Retinal pigment epithelial cell (primary cell): ENCODE results near the gene MGAT3.

Source experiments
- DNase-seq: peaks from one replicate; pipeline ENCODE4 v3.0.0-alpha.2; 2010; ENCODE audit warnings: low read depth
- H3K4me3 ChIP-seq: 2 replicates; pipeline ENCODE4 v1.5.1; 2011; ENCODE audit warnings: mild to moderate bottlenecking, low read length, control low read depth, moderate library complexity
- TF ChIP-seq, protein P1 (sequence below): conservative IDR thresholded peaks from 2 replicates; pipeline ENCODE4 v1.5.1; 2011; ENCODE audit warnings: low read depth, low read length, control low read depth, inconsistent platforms

Gene MGAT3

DNA sequence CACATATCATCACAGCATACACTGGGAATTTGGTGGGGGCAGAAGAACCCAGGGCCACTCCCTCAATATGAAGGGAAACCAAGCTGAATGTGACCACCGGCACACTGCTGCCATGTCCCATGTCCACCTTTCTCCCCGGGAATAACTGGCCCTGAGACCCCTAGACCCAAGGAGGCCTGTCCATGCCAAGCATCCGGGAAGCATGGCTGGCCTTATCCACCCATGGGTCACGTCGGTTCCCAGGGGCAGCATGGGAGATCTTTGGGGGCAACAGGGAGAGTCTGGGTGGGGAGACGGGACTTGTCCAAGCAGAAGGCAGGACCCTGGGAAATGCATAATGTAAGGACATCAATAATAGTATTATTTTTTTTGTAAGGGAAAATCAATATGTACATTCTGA, 34.9 kb downstream of the MGAT3 start:
- TF ChIP-seq, protein P1, sequence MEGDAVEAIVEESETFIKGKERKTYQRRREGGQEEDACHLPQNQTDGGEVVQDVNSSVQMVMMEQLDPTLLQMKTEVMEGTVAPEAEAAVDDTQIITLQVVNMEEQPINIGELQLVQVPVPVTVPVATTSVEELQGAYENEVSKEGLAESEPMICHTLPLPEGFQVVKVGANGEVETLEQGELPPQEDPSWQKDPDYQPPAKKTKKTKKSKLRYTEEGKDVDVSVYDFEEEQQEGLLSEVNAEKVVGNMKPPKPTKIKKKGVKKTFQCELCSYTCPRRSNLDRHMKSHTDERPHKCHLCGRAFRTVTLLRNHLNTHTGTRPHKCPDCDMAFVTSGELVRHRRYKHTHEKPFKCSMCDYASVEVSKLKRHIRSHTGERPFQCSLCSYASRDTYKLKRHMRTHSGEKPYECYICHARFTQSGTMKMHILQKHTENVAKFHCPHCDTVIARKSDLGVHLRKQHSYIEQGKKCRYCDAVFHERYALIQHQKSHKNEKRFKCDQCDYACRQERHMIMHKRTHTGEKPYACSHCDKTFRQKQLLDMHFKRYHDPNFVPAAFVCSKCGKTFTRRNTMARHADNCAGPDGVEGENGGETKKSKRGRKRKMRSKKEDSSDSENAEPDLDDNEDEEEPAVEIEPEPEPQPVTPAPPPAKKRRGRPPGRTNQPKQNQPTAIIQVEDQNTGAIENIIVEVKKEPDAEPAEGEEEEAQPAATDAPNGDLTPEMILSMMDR = no peak
- DNase-seq = no peak
- H3K4me3 ChIP-seq = no peak overlapping the region

DNA sequence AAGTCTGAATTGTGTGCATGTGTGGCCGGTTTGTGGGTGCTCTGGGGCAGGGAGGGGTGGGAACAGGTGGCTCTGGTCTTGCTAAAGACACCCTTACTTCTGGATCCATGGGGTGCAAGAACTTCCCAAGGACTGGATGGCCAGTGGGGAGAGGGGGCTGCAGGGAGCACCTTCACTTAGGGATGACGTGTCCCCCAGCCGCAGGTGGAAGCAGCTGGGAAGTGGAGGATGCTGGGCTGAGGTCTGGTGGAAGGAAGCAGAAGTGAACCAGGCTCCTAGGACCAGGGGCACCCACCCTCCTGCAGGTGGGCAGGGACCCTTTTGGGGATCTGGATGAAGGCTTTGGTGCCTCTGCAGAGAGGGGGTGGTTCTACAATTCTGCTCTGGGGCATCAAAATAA, 35.4 kb downstream of the MGAT3 start:
- no peak overlapping the region for H3K4me3 ChIP-seq
- no peak for DNase-seq

DNA sequence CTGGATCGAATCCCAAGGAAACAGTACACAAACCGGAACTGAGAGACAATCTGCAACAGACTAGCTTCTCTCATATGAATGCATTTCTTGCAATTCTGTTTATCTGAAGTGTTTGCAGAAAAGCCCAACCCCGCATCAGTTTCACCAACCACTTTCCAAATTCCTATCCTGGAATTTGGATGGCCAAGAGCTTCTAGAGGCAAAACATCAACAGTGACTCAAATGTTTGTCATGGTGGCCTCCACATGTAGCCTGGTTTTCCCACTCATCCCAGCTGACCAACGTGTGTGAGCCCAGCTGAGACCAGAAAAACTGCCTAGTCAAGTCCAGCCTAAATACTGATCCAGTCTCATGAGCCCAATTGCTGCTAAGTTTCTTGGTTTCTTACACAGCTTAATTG, 36.9 kb downstream of the MGAT3 start:
- TF ChIP-seq, protein P1 = no peak
- no peak for DNase-seq
- no peak overlapping the region for H3K4me3 ChIP-seq

More for the DNA sequence above, 35.4 kb downstream of the MGAT3 start:
- TF ChIP-seq, protein P1 = no peak

DNA sequence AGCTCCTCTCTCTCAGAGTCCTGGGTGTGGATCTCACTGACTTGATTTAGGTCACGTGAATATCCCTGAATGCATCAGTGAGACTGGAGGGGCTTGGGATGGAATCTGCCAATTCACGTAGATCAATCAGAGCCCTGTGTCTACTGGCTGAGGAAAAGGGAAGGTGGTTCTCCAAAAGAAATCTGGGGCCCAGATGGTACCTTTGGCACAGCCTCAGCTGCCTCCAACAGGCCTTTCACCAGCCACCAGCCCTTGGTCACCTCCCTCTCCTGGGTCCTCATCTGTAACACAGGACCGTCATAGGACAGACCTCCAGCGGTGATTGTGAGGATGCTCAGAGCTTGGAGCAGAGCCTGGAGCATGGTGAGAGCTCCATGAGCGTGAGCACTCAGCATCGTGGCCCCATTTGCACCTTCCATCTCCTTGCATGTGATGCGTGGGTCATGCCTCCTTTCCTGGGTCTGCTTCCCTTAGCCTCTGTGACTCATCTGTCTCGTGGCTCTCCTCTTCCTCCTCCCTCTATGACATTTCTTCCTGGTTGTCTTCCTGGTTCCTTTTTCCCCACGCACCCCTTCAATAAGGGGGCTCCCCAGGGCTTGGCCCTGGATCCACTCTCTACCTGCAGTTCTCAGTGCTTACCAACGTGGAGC, 37.8 kb downstream of the MGAT3 start:
- TF ChIP-seq, protein P1 = no peak
- no peak overlapping the region for H3K4me3 ChIP-seq
- no peak for DNase-seq

DNA sequence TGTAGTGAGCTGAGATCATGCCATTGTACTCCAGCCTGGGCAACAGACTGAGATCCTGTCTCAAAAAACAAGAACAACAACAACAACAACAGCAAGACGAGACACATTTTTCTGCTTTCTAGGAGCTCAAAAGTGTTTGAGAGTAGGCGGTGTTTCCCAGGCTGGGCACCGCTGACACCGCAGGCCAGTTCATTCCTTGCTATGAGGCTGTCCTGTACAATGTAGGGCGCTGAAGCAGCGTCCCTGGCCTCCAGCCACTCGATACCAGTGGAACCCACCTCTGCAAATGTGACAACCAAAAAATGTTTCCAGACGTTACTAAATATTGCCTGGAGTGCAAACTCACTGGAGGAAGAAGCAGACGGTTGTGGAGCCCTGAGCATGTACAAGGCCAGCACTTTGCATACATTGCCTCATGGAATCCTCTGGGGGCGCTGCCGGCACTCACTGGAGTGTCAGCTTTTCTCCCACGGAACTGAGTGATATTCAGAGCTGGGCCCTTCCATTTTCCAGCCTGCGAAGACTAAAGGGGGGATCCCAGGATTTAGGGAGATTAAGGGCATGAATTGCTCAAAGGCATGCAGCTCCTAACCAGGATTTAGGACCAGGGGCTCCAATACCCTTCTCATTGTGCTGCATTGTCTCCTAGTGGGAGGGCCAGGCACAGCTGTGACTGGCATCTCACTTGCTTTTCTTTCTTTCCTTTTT, 39.5 kb downstream of the MGAT3 start:
- DNase-seq = no peak
- no peak overlapping the region for H3K4me3 ChIP-seq
- TF ChIP-seq, protein P1 = peak; percentile 83

DNA sequence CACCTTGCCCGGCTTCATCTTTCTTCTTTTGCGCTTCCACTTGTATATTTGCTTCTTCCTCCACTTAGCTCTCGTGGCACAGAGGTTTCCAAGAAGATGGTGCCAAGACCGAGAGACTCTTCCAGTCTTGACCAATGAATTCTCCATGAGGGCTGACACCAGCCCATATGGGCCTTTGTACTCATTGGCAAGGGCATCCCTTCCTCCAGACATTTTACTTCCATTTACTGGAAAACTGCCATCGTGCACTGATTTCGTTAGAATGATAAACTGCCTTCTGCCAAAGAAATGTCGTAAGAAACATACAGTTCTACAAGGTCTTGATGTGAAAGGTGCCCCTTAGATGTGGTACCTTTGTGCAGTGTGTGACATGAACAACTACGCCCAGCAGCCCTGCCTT, 40.6 kb downstream of the MGAT3 start:
- TF ChIP-seq, protein P1 = no peak
- H3K4me3 ChIP-seq = no peak overlapping the region
- no peak for DNase-seq

DNA sequence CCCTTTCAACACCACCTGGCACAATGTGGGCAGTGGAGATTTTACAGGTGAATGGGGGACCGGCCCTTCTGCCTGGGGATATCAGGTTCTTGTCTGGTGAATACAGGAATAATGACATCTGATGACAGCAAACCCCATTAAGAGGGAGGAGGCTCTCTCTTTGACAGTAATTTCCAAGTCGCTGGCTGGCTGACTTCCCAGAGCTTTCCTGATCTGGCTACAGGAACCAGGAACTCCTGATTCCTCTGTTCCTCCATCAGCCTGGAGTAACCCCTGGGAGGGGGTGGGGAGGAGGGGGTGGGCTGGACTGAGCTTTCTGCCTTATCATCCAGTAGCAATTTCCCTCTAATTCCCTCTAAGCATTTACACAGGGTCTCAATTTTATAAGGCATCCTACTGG, 41.6 kb downstream of the MGAT3 start:
- no peak for DNase-seq
- H3K4me3 ChIP-seq = no peak overlapping the region
- TF ChIP-seq, protein P1 = no peak
